ENCODE measurements around the gene ZNF582. TPM values are rescaled to one million over a fixed set of nuclear protein-coding genes. Genes with fewer than 3 reads are reported as not detected.
A peak's percentile ranks its signal among the peaks of the same experiment; 100 is the strongest.

ZNF582 gene
- total RNA-seq (1 to 10 TPM; 3.0 to 6.2 (median 4.5) TPM), polyA plus RNA-seq (1 to 10 TPM; 4.2 to 5.7 TPM)
- long read RNA-seq, donor 1, partial matches to known transcripts: 0 of 7 reads
- long read RNA-seq, donor 1, other reads (novel, unspliced or antisense): 2 of 7 reads
- long read RNA-seq, donor 2, transcript ZNF582-202 (5 exons, 2,053 nt): major isoform, 5 of 7 reads
- long read RNA-seq, donor 2, partial matches to known transcripts: 1 of 7 reads
- long read RNA-seq, donor 2, other reads (novel, unspliced or antisense): 1 of 7 reads
- long read RNA-seq, donor 3, transcript ZNF582-202 (5 exons, 2,053 nt): major isoform, 7 of 11 reads
- long read RNA-seq, donor 3, partial matches to known transcripts: 1 of 11 reads
- long read RNA-seq, donor 3, other reads (novel, unspliced or antisense): 3 of 11 reads

- TF ChIP-seq, protein P1, sequence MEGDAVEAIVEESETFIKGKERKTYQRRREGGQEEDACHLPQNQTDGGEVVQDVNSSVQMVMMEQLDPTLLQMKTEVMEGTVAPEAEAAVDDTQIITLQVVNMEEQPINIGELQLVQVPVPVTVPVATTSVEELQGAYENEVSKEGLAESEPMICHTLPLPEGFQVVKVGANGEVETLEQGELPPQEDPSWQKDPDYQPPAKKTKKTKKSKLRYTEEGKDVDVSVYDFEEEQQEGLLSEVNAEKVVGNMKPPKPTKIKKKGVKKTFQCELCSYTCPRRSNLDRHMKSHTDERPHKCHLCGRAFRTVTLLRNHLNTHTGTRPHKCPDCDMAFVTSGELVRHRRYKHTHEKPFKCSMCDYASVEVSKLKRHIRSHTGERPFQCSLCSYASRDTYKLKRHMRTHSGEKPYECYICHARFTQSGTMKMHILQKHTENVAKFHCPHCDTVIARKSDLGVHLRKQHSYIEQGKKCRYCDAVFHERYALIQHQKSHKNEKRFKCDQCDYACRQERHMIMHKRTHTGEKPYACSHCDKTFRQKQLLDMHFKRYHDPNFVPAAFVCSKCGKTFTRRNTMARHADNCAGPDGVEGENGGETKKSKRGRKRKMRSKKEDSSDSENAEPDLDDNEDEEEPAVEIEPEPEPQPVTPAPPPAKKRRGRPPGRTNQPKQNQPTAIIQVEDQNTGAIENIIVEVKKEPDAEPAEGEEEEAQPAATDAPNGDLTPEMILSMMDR (IDR thresholded peaks at IDR 0.05): peak; percentile 69 to 94 (median 80)
- peaks cover 0 to 73% (median 0%) of the 10 kb centered on the region in 11 donors for H3K9me3 ChIP-seq
- DNase-seq: peak; percentile 95 to 97
- H3K4me3 ChIP-seq: peak within 1 kb of the TSS; percentile 51 to 97 (median 77)
- H3K27me3 ChIP-seq: no peaks in the 10 kb centered on the region
- H3K36me3 ChIP-seq: peaks cover 0 to 49% (median 29%) of the 10 kb centered on the region in 9 donors
- ATAC-seq: peak; percentile 99 to 100 (median 99)
- intact Hi-C loops (cut with DNase I): loop anchor here in 4 of 10 donors (1.0 to 2.0 kb wide), 3 partner anchors 79 to 145 kb away; partner anchors contain the start of genes ZSCAN5A (in 2 of the 4) and ZFP28 (in 1 of the 4)
- peak within 1 kb of the TSS; percentile 93 to 99 (median 96) for H3K27ac ChIP-seq
- 1% methylated on average over 73 of the region's 73 CpGs for WGBS, 2 donors
- peaks cover 0 to 15% (median 10%) of the 10 kb centered on the region in 9 donors for H3K4me1 ChIP-seq
These were observed at the start of gene ZNF582 for GRCh38 chr19:56393119-56394012. ZNF582 (minus strand) TSS chr19:56393534; CDS start chr19:56391752, 1,782 bp downstream.

GRCh38 chr19:56441206-56441792 lies 48.0 kb upstream of the ZNF582 start:
- ATAC-seq: no peak
- Histone ChIP-seq H3K27me3 (no peaks in the 10 kb centered on the region), H3K4me1 (no peaks in the 10 kb centered on the region), H3K36me3 (peaks cover 0 to 63% (median 30%) of the 10 kb centered on the region in 9 donors), H3K9me3 (peaks cover 7 to 86% (median 79%) of the 10 kb centered on the region in 11 donors), H3K4me3 (no peak overlapping the region), H3K27ac (no peak overlapping the region)
- no peak for DNase-seq
- intact Hi-C loops (cut with DNase I): no loop called here
- TF ChIP-seq, protein P1 (IDR thresholded peaks at IDR 0.05): no peak
- WGBS, 2 donors: 98 to 99% methylated on average over 8 of the region's 8 CpGs

DNA sequence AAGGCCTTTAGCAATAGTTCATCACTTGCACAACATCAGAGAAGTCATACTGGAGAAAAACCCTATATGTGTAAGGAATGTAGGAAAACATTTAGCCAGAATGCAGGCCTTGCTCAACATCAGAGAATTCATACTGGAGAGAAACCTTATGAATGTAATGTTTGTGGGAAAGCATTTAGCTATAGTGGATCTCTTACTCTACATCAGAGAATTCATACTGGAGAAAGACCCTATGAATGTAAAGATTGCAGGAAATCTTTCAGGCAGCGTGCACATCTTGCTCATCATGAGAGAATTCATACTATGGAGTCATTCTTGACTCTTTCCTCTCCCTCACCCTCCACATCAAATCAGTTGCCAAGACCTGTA lies 30.6 kb upstream of the ZNF582 start:
- intact Hi-C loops (cut with DNase I): no loop called here
- no peaks in the 10 kb centered on the region for H3K4me1 ChIP-seq
- peaks cover 5 to 100% (median 100%) of the 10 kb centered on the region in 11 donors for H3K9me3 ChIP-seq
- TF ChIP-seq, protein P1 (IDR thresholded peaks at IDR 0.05): no peak
- H3K27ac ChIP-seq: no peak overlapping the region
- H3K4me3 ChIP-seq: no peak overlapping the region
- ATAC-seq: no peak
- no peaks in the 10 kb centered on the region for H3K27me3 ChIP-seq
- 93 to 95% methylated on average over 1 of the region's 1 CpG for WGBS, 2 donors
- peaks cover 0 to 90% (median 46%) of the 10 kb centered on the region in 9 donors for H3K36me3 ChIP-seq
- DNase-seq: no peak
